WTC11 (cell line): ENCODE data around the gene TLR5. TPM values are rescaled to one million over a fixed set of nuclear protein-coding genes. Genes with fewer than 3 reads are reported as not detected.

ENCODE experiments used
- ATAC-seq: fragments of 200-7000 bp; cut with Tn5 transposase; 2 replicates; pipeline ENCODE4 v1.10.0; 2021; ENCODE audit warnings: mild to moderate bottlenecking, moderate library complexity
- CTCF ChIA-PET: fragments of 300-600 bp; sonication (Branson Sonifier 250); formaldehyde crosslinking; loops from one replicate; lab custom pipeline; 2021; ENCODE audit warnings: antibody characterized with exemption; lab: Charles Lee
- POLR2A ChIA-PET: fragments of 350-600 bp; sonication (Branson Sonifier 250); formaldehyde crosslinking; loops from one replicate; lab custom pipeline; 2021; ENCODE audit warnings: antibody characterized with exemption; lab: Charles Lee
- DNase-seq: peaks from one replicate; pipeline ENCODE4 v3.0.0; 2021; ENCODE audit warnings: low spot score
- H3K27ac Mint-ChIP-seq: 2 replicates; pipeline ENCODE4 v1.8.0; 2021; ENCODE audit warnings: mixed read lengths
- H3K27me3 Mint-ChIP-seq: 2 replicates; pipeline ENCODE4 v1.8.0; 2021; ENCODE audit warnings: low read depth, mild to moderate bottlenecking, moderate library complexity, mixed read lengths
- H3K36me3 Mint-ChIP-seq: 2 replicates; pipeline ENCODE4 v1.8.0; 2021; ENCODE audit warnings: mixed read lengths
- H3K4me1 Mint-ChIP-seq: 2 replicates; pipeline ENCODE4 v1.8.0; 2022; ENCODE audit warnings: mixed read lengths
- H3K4me3 Mint-ChIP-seq: 2 replicates; pipeline ENCODE4 v1.8.0; 2021; ENCODE audit warnings: mild to moderate bottlenecking, moderate library complexity, mixed read lengths
- H3K9me3 Mint-ChIP-seq: 2 replicates; pipeline ENCODE4 v1.8.0; 2021; ENCODE audit warnings: mixed read lengths
- AFF4 ChIP-seq: sonication (generic); formaldehyde crosslinking; IDR thresholded peaks from 2 replicates; pipeline ENCODE4 v1.8.1; 2023; ENCODE audit warnings: mild to moderate bottlenecking, missing genetic modification reagents, borderline replicate concordance
- CDX4 ChIP-seq: fragments of 250-450 bp; sonication (Bioruptor Pico); IDR thresholded peaks from 2 replicates; pipeline ENCODE4 v1.9.0; 2021; ENCODE audit warnings: moderate library complexity, mild to moderate bottlenecking, inconsistent platforms, borderline replicate concordance
- CREM ChIP-seq: sonication (generic); formaldehyde crosslinking; IDR thresholded peaks from 2 replicates; pipeline ENCODE4 v1.8.1; 2022; ENCODE audit warnings: mild to moderate bottlenecking, missing genetic modification reagents, moderate library complexity
- ESRRA ChIP-seq: sonication (generic); formaldehyde crosslinking; IDR thresholded peaks from 2 replicates; pipeline ENCODE4 v1.8.1; 2022; ENCODE audit warnings: mild to moderate bottlenecking, missing genetic modification reagents, borderline replicate concordance
- GRHL2 ChIP-seq: fragments of 250-450 bp; sonication (Bioruptor Pico); IDR thresholded peaks from 2 replicates; pipeline ENCODE4 v1.8.0; 2022; ENCODE audit warnings: mild to moderate bottlenecking, moderate library complexity; ENCODE audit not compliant: insufficient replicate concordance, severe bottlenecking
- OVOL2 ChIP-seq: fragments of 250-450 bp; sonication (Bioruptor Pico); IDR thresholded peaks from 2 replicates; pipeline ENCODE4 v1.9.0; 2021; ENCODE audit warnings: mild to moderate bottlenecking, borderline replicate concordance
- RELA ChIP-seq: sonication (generic); formaldehyde crosslinking; IDR thresholded peaks from 2 replicates; pipeline ENCODE4 v1.8.1; 2022; ENCODE audit warnings: missing genetic modification reagents, mild to moderate bottlenecking, borderline replicate concordance
- TEAD4 ChIP-seq: sonication (generic); formaldehyde crosslinking; IDR thresholded peaks from 2 replicates; pipeline ENCODE4 v1.8.0; 2022; ENCODE audit warnings: mild to moderate bottlenecking, missing genetic modification reagents
- TP53 ChIP-seq: sonication (generic); formaldehyde crosslinking; IDR thresholded peaks from 2 replicates; pipeline ENCODE4 v1.8.1; 2023; ENCODE audit warnings: mild to moderate bottlenecking, missing genetic modification reagents
- ZNF263 ChIP-seq: sonication (generic); formaldehyde crosslinking; IDR thresholded peaks from 2 replicates; pipeline ENCODE4 v1.8.1; 2022; ENCODE audit warnings: low read depth, mild to moderate bottlenecking, moderate library complexity, missing genetic modification reagents
- total RNA-seq: library from RNA; stranded (reverse); gene quantifications from 3 replicates; pipeline ENCODE4 v1.2.3, GENCODE V29; 2021
- TF ChIP-seq, protein P1 (sequence below): sonication (generic); formaldehyde crosslinking; IDR thresholded peaks from 2 replicates; pipeline ENCODE4 v1.8.1; 2023; ENCODE audit warnings: mild to moderate bottlenecking, moderate library complexity, missing genetic modification reagents
- TF ChIP-seq, protein P2 (sequence below): sonication (generic); formaldehyde crosslinking; IDR thresholded peaks from 2 replicates; pipeline ENCODE4 v1.8.1; 2022; ENCODE audit warnings: low read depth, mild to moderate bottlenecking, moderate library complexity, missing genetic modification reagents, borderline replicate concordance
- TF ChIP-seq, protein P3 (sequence below): sonication (generic); formaldehyde crosslinking; IDR thresholded peaks from 2 replicates; pipeline ENCODE4 v1.8.1; 2023; ENCODE audit warnings: mild to moderate bottlenecking, missing genetic modification reagents, moderate library complexity
- TF ChIP-seq, protein P4 (sequence below): sonication (generic); formaldehyde crosslinking; conservative IDR thresholded peaks from 2 replicates; pipeline ENCODE4 v1.8.1; 2022; ENCODE audit warnings: mild to moderate bottlenecking, missing genetic modification reagents

TLR5 gene
- total RNA-seq, 1 experiment from 2014 or later, result 0.46 TPM

GRCh38 chr1:223140611-223141405, 2.2 kb downstream of the TLR5 start:
- no peak for TF ChIP-seq ZNF263
- no peak for TF ChIP-seq TEAD4 (CRISPR knock-in tag)
- TF ChIP-seq CDX4 (CRISPR knock-in tag), result no peak
- no peak for TF ChIP-seq ESRRA (CRISPR knock-in tag)
- TF ChIP-seq, protein P1, sequence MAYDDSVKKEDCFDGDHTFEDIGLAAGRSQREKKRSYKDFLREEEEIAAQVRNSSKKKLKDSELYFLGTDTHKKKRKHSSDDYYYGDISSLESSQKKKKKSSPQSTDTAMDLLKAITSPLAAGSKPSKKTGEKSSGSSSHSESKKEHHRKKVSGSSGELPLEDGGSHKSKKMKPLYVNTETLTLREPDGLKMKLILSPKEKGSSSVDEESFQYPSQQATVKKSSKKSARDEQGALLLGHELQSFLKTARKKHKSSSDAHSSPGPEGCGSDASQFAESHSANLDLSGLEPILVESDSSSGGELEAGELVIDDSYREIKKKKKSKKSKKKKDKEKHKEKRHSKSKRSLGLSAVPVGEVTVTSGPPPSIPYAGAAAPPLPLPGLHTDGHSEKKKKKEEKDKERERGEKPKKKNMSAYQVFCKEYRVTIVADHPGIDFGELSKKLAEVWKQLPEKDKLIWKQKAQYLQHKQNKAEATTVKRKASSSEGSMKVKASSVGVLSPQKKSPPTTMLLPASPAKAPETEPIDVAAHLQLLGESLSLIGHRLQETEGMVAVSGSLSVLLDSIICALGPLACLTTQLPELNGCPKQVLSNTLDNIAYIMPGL (CRISPR knock-in tag), result no peak
- TF ChIP-seq, protein P2, sequence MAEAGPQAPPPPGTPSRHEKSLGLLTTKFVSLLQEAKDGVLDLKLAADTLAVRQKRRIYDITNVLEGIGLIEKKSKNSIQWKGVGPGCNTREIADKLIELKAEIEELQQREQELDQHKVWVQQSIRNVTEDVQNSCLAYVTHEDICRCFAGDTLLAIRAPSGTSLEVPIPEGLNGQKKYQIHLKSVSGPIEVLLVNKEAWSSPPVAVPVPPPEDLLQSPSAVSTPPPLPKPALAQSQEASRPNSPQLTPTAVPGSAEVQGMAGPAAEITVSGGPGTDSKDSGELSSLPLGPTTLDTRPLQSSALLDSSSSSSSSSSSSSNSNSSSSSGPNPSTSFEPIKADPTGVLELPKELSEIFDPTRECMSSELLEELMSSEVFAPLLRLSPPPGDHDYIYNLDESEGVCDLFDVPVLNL (CRISPR knock-in tag), result no peak
- no peak for TF ChIP-seq AFF4
- no peak for TF ChIP-seq OVOL2 (CRISPR knock-in tag)
- no peak for TF ChIP-seq RELA (CRISPR knock-in tag)
- TF ChIP-seq, protein P3, sequence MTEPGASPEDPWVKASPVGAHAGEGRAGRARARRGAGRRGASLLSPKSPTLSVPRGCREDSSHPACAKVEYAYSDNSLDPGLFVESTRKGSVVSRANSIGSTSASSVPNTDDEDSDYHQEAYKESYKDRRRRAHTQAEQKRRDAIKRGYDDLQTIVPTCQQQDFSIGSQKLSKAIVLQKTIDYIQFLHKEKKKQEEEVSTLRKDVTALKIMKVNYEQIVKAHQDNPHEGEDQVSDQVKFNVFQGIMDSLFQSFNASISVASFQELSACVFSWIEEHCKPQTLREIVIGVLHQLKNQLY (CRISPR knock-in tag), result no peak
- TF ChIP-seq, all 79 proteins: peak for 0
- ATAC-seq (no peak), DNase-seq (no peak)
- ChIA-PET CTCF (interaction anchor here (0.7 to 6.7 kb wide), 6 partner anchors 7 to 543 kb away, joined by 3 to 47 read pairs (median 6); no protein-coding TSS in a partner anchor), POLR2A (no interaction called here)
- no peak overlapping the region for H3K27ac Mint-ChIP-seq
- no peaks in the 10 kb centered on the region for H3K36me3 Mint-ChIP-seq
- H3K4me1 Mint-ChIP-seq, result peaks cover 25% of the 10 kb centered on the region
- no peak overlapping the region for H3K4me3 Mint-ChIP-seq
- peaks cover 40% of the 10 kb centered on the region for H3K27me3 Mint-ChIP-seq
- H3K9me3 Mint-ChIP-seq, result peaks cover 3% of the 10 kb centered on the region; the same call in 1 of the 2 replicates

GRCh38 chr1:223137455-223138085, 5.5 kb downstream of the TLR5 start:
- POLR2A ChIA-PET, result no interaction called here
- TF ChIP-seq TP53 (CRISPR knock-in tag) (no peak), CREM (CRISPR knock-in tag) (no peak), GRHL2 (CRISPR knock-in tag) (no peak)
- TF ChIP-seq, protein P4, sequence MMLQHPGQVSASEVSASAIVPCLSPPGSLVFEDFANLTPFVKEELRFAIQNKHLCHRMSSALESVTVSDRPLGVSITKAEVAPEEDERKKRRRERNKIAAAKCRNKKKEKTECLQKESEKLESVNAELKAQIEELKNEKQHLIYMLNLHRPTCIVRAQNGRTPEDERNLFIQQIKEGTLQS (CRISPR knock-in tag), result no peak
- Mint-ChIP-seq H3K36me3 (no peaks in the 10 kb centered on the region), H3K4me3 (no peak overlapping the region), H3K27me3 (peaks cover 23% of the 10 kb centered on the region), H3K4me1 (peaks cover 43% of the 10 kb centered on the region), H3K9me3 (peaks cover 3% of the 10 kb centered on the region; the same call in 1 of the 2 replicates), H3K27ac (no peak overlapping the region)
- no peak for DNase-seq
- CTCF ChIA-PET, result interaction anchor here (0.6 to 6.7 kb wide), 4 partner anchors 8 to 547 kb away, joined by 3 to 51 read pairs (median 19); no protein-coding TSS in a partner anchor
- ATAC-seq, result no peak
